Breast epithelium (tissue), 3 donors: ENCODE results near the gene GAK.

Experiments
- POLR2A ChIP-seq: fragments of 450-650 bp; IDR thresholded peaks from one replicate; pipeline ENCODE4 v1.6.1; 2016; ENCODE audit warnings: antibody characterized with exemption, mild to moderate bottlenecking, moderate library complexity
- POLR2AphosphoS5 ChIP-seq, 3 donors: sonication (generic); formaldehyde crosslinking; IDR thresholded peaks; one replicate each; pipeline ENCODE4 v1.6.1; 2017; ENCODE audit warnings: antibody characterized with exemption in 3 of 3
- TF ChIP-seq, protein P1 (sequence below), 3 donors: fragments of 450-650 bp; IDR thresholded peaks; one replicate each; pipeline ENCODE4 v1.5.1; 2016 to 2017; ENCODE audit warnings: antibody characterized with exemption in 3 of 3, mild to moderate bottlenecking in 3 of 3, moderate library complexity in 3 of 3

DNA sequence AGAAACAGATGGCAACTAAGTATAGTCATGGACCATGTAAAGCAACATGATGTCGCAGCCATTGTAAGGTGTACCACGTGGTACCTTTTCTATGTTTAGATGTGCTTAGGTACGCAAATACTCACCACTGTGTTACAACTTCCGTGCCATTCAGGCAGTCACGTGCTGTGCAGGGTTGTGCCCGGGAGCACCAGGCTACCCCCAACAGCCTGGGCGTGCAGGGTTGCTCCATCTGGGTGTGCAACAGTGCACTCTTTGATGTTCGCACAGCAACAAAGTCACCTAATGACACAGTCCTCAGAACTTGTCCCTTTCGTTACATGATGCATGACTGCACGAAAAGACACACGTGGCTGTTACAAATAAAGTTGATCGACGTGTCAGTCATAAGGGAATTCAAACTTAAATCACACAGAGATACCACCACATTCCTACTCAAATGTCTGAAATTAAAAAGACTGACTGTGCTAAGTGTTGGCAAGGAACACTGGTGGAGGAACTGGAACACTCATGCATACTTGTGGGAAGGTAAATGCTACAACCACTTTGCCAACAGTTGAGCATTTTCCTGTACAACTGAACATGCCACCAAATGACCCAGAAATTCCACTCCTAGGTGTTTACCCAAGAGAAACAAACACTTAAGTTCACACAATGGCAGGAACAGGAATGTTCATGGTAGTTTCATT lies 130.5 kb downstream of the GAK start:
- TF ChIP-seq POLR2A (no peak), POLR2AphosphoS5 (IDR thresholded peaks at IDR 0.05) (no peak)
- TF ChIP-seq, protein P1, sequence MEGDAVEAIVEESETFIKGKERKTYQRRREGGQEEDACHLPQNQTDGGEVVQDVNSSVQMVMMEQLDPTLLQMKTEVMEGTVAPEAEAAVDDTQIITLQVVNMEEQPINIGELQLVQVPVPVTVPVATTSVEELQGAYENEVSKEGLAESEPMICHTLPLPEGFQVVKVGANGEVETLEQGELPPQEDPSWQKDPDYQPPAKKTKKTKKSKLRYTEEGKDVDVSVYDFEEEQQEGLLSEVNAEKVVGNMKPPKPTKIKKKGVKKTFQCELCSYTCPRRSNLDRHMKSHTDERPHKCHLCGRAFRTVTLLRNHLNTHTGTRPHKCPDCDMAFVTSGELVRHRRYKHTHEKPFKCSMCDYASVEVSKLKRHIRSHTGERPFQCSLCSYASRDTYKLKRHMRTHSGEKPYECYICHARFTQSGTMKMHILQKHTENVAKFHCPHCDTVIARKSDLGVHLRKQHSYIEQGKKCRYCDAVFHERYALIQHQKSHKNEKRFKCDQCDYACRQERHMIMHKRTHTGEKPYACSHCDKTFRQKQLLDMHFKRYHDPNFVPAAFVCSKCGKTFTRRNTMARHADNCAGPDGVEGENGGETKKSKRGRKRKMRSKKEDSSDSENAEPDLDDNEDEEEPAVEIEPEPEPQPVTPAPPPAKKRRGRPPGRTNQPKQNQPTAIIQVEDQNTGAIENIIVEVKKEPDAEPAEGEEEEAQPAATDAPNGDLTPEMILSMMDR (IDR thresholded peaks at IDR 0.05) = no peak
